Mesothelial cell of epicardium (in vitro differentiated cells): Measurements from ENCODE around the gene ASB10. TPM values are rescaled to one million over a fixed set of nuclear protein-coding genes. Genes with fewer than 3 reads are reported as not detected.

Source experiments
- DNase-seq, 2 experiments: peaks; one replicate each; pipeline ENCODE4 v3.0.0; 2021; ENCODE audit warnings: low spot score in 2 of 2; ENCODE audit not compliant: unreplicated experiment in 2 of 2
- H3K27ac Mint-ChIP-seq: 2 replicates; pipeline ENCODE4 v1.8.0; 2021; ENCODE audit warnings: mixed read lengths
- H3K27me3 Mint-ChIP-seq: 2 replicates; pipeline ENCODE4 v1.8.0; 2021; ENCODE audit warnings: low read depth, mixed read lengths
- H3K36me3 Mint-ChIP-seq: 2 replicates; pipeline ENCODE4 v1.8.0; 2021; ENCODE audit warnings: mixed read lengths
- H3K4me1 Mint-ChIP-seq: 2 replicates; pipeline ENCODE4 v1.8.0; 2021; ENCODE audit warnings: mixed read lengths
- H3K4me3 Mint-ChIP-seq: 2 replicates; pipeline ENCODE4 v1.8.0; 2021; ENCODE audit warnings: mild to moderate bottlenecking, moderate library complexity, mixed read lengths
- H3K9me3 Mint-ChIP-seq: 2 replicates; pipeline ENCODE4 v1.8.0; 2021; ENCODE audit warnings: mixed read lengths
- CTCF ChIP-seq: fragments of 200-600 bp; sonication (generic); IDR thresholded peaks from one replicate; pipeline ENCODE4 v1.5.0; 2021; ENCODE audit warnings: antibody characterized with exemption; ENCODE audit not compliant: unreplicated experiment
- total RNA-seq: library from RNA; stranded (reverse); gene quantifications from 3 replicates; pipeline ENCODE4 v1.2.1, GENCODE V29; 2021

Gene ASB10
- total RNA-seq, 1 donor from 2014 or later, result not detected

GRCh38 chr7:151132461-151133205 lies 54.4 kb downstream of the ASB10 start:
- peak overlapping the region; percentile 9 for H3K27ac Mint-ChIP-seq
- H3K36me3 Mint-ChIP-seq, result peaks cover 33% of the 10 kb centered on the region
- no peaks in the 10 kb centered on the region for H3K4me1 Mint-ChIP-seq
- H3K27me3 Mint-ChIP-seq, result no peaks in the 10 kb centered on the region
- no peaks in the 10 kb centered on the region for H3K9me3 Mint-ChIP-seq
- no peak overlapping the region for H3K4me3 Mint-ChIP-seq
- DNase-seq, result no peak
- no peak for TF ChIP-seq CTCF

- H3K4me1 Mint-ChIP-seq, result peaks cover 3% of the 10 kb centered on the region
- H3K27me3 Mint-ChIP-seq, result no peaks in the 10 kb centered on the region
- peaks cover 35% of the 10 kb centered on the region for H3K36me3 Mint-ChIP-seq
- no peak for DNase-seq
- no peak overlapping the region for H3K27ac Mint-ChIP-seq
- H3K9me3 Mint-ChIP-seq, result no peaks in the 10 kb centered on the region
- no peak overlapping the region for H3K4me3 Mint-ChIP-seq
- no peak for TF ChIP-seq CTCF
Observed at GRCh38 chr7:151131592-151132293, 55.3 kb downstream of the ASB10 start.

GRCh38 chr7:151131224-151131591 lies 55.8 kb downstream of the ASB10 start:
- no peaks in the 10 kb centered on the region for H3K27me3 Mint-ChIP-seq
- no peak for DNase-seq
- H3K27ac Mint-ChIP-seq, result no peak overlapping the region
- TF ChIP-seq CTCF, result no peak
- no peaks in the 10 kb centered on the region for H3K9me3 Mint-ChIP-seq
- no peak overlapping the region for H3K4me3 Mint-ChIP-seq
- H3K4me1 Mint-ChIP-seq, result peaks cover 3% of the 10 kb centered on the region
- H3K36me3 Mint-ChIP-seq, result peaks cover 30% of the 10 kb centered on the region

GRCh38 chr7:151130741-151131157 lies 56.3 kb downstream of the ASB10 start:
- no peak for DNase-seq
- Mint-ChIP-seq H3K9me3 (no peaks in the 10 kb centered on the region), H3K36me3 (peaks cover 28% of the 10 kb centered on the region), H3K4me1 (peaks cover 5% of the 10 kb centered on the region), H3K4me3 (no peak overlapping the region), H3K27me3 (no peaks in the 10 kb centered on the region), H3K27ac (no peak overlapping the region)
- no peak for TF ChIP-seq CTCF

- H3K27me3 Mint-ChIP-seq, result peaks cover 2% of the 10 kb centered on the region
- TF ChIP-seq CTCF, result no peak
- DNase-seq, result no peak
- no peaks in the 10 kb centered on the region for H3K9me3 Mint-ChIP-seq
- peaks cover 10% of the 10 kb centered on the region for H3K4me1 Mint-ChIP-seq
- no peak overlapping the region for H3K4me3 Mint-ChIP-seq
- no peak overlapping the region for H3K27ac Mint-ChIP-seq
- H3K36me3 Mint-ChIP-seq, result peaks cover 28% of the 10 kb centered on the region
Observed at GRCh38 chr7:151129960-151130591, 57.0 kb downstream of the ASB10 start.
